GM12892 (cell line): ENCODE measurements around the gene KCTD3.

ENCODE experiments used
- POLR2A ChIP-seq: IDR thresholded peaks from 2 replicates; pipeline ENCODE4 v1.6.1; 2011; ENCODE audit warnings: low read depth, low read length, control low read depth
- POLR2AphosphoS5 ChIP-seq: IDR thresholded peaks from 2 replicates; pipeline ENCODE4 v1.6.1; 2011; ENCODE audit warnings: low read depth, low read length, control low read depth
- TAF1 ChIP-seq: IDR thresholded peaks from 2 replicates; pipeline ENCODE4 v1.6.1; 2011; ENCODE audit warnings: low read depth, mild to moderate bottlenecking, control low read depth, low read length, borderline replicate concordance

GRCh38 chr1:215518594-215518993, 48.5 kb upstream of the KCTD3 start:
- TF ChIP-seq POLR2A (no peak), POLR2AphosphoS5 (no peak), TAF1 (no peak)
